GM12878 (cell line): ENCODE data around the gene TGFB1. TPM values are rescaled to one million over a fixed set of nuclear protein-coding genes. Genes with fewer than 3 reads are reported as not detected.

Experiments used
- ATAC-seq: fragments of 200-7000 bp; cut with Tn5 transposase; 3 replicates; pipeline ENCODE4 v1.9.1; 2020; ENCODE audit warnings: mild to moderate bottlenecking, moderate library complexity
- BruUV-seq: library from RNA; stranded (reverse); fragments of 400-500 nt; replicated peaks from 2 replicates; lab custom pipeline; 2021; lab: Mats Ljungman, UMichigan
- CTCF ChIA-PET: fragments of 300-600 bp; sonication (Branson Sonifier 250); formaldehyde crosslinking; extraction: SDS; loops from one replicate; lab custom pipeline; 2021; ENCODE audit warnings: inconsistent platforms; lab: Yijun Ruan, JAX
- POLR2A ChIA-PET: fragments of 350-600 bp; formaldehyde crosslinking; extraction: SDS; loops from one replicate; lab custom pipeline; 2021; ENCODE audit warnings: inconsistent platforms; lab: Charles Lee
- RAD21 ChIA-PET: fragments of 300-600 bp; sonication (Branson Sonifier 250); formaldehyde crosslinking; loops from one replicate; lab custom pipeline; 2023; ENCODE audit warnings: antibody characterized with exemption; ENCODE audit not compliant: unreplicated experiment; lab: Charles Lee
- SMC1A ChIA-PET: fragments of 300-600 bp; sonication (Branson Sonifier 250); formaldehyde crosslinking; loops from one replicate; lab custom pipeline; 2023; ENCODE audit not compliant: unreplicated experiment, uncharacterized antibody; lab: Charles Lee
- DNase-seq: peaks from one replicate; pipeline ENCODE4 v3.0.0-alpha.2; 2011; ENCODE audit warnings: low read depth, low spot score
- FAIRE-seq: peaks from 3 replicates; lab custom pipeline; 2011; peaks lifted over from hg19 to GRCh38; lab: Jason Lieb, UNC
- H2AFZ ChIP-seq: 2 replicates; pipeline ENCODE4 v1.6.0; 2011; ENCODE audit warnings: low read depth, low read length, control low read depth; ENCODE audit not compliant: control insufficient read depth
- H3K27ac ChIP-seq: 2 replicates; pipeline ENCODE4 v1.5.1; 2011; ENCODE audit warnings: control low read depth; ENCODE audit not compliant: control insufficient read depth, insufficient read depth
- H3K27me3 ChIP-seq, 2 experiments: replicated peaks in 1 of 2; 2 replicates each; pipeline versions ENCODE4 v1.6.0 to v1.6.1; 2011; ENCODE audit warnings: low read length in 1 of 2; ENCODE audit not compliant: control insufficient read depth in 2 of 2, insufficient read depth in 2 of 2
- H3K36me3 ChIP-seq, 2 experiments: 2 replicates each; pipeline ENCODE4 v1.5.1; 2011; ENCODE audit warnings: low read length in 1 of 2; ENCODE audit not compliant: control insufficient read depth in 2 of 2, insufficient read depth in 2 of 2
- H3K4me1 ChIP-seq: 2 replicates; pipeline ENCODE4 v1.6.1; 2011; ENCODE audit warnings: mild to moderate bottlenecking, low read length, moderate library complexity, mixed read lengths; ENCODE audit not compliant: control insufficient read depth, insufficient read depth
- H3K4me2 ChIP-seq: 2 replicates; pipeline ENCODE4 v1.6.0; 2011; ENCODE audit warnings: control low read depth; ENCODE audit not compliant: control insufficient read depth, insufficient read depth
- H3K4me3 ChIP-seq: fragments of 200-600 bp; sonication (generic); 2 replicates; pipeline ENCODE4 v1.5.1; 2016
- H3K79me2 ChIP-seq: 2 replicates; pipeline ENCODE4 v1.6.0; 2011; ENCODE audit warnings: low read length; ENCODE audit not compliant: control insufficient read depth, insufficient read depth
- H3K9ac ChIP-seq: 2 replicates; pipeline ENCODE4 v1.8.0; 2011; ENCODE audit warnings: low read length, control low read depth, mixed read lengths; ENCODE audit not compliant: control insufficient read depth, insufficient read depth
- H3K9me3 ChIP-seq: replicated peaks from 3 replicates; pipeline ENCODE4 v1.5.1; 2011; ENCODE audit warnings: mild to moderate bottlenecking, low read length; ENCODE audit not compliant: control insufficient read depth, insufficient read depth
- H4K20me1 ChIP-seq: 2 replicates; pipeline ENCODE4 v1.6.0; 2011; ENCODE audit not compliant: control insufficient read depth, insufficient read depth
- BCL11A ChIP-seq: IDR thresholded peaks from 2 replicates; pipeline ENCODE4 v1.6.1; 2011; ENCODE audit warnings: low read depth, low read length
- IKZF2 ChIP-seq, 2 experiments: fragments of 450-650 bp; IDR thresholded peaks; 2 replicates each; pipeline ENCODE4 v1.6.1; 2017; ENCODE audit warnings: mild to moderate bottlenecking in 2 of 2, moderate library complexity in 2 of 2
- JUNB ChIP-seq: IDR thresholded peaks from 2 replicates; pipeline ENCODE4 v1.6.1; 2016; ENCODE audit warnings: antibody characterized with exemption, mild to moderate bottlenecking
- KAT2A ChIP-seq: conservative IDR thresholded peaks from 2 replicates; pipeline ENCODE4 v1.6.1; 2011; ENCODE audit warnings: low read depth, low read length; ENCODE audit not compliant: control insufficient read depth
- NRF1 ChIP-seq: conservative IDR thresholded peaks from 2 replicates; pipeline ENCODE4 v1.6.1; 2011; ENCODE audit warnings: mild to moderate bottlenecking, low read depth, low read length, improper control_type of control experiment
- PML ChIP-seq: IDR thresholded peaks from 2 replicates; pipeline ENCODE4 v1.6.1; 2012; ENCODE audit warnings: low read length, inconsistent platforms
- POLR2A ChIP-seq: IDR thresholded peaks from 2 replicates; pipeline ENCODE4 v1.6.1; 2011; ENCODE audit warnings: low read depth, mild to moderate bottlenecking, low read length
- RAD21 ChIP-seq: IDR thresholded peaks from 2 replicates; pipeline ENCODE4 v1.6.1; 2011; ENCODE audit warnings: mild to moderate bottlenecking, low read depth, low read length, moderate library complexity; ENCODE audit not compliant: insufficient read depth
- ZNF274 ChIP-seq: IDR thresholded peaks from one replicate; pipeline ENCODE4 v1.8.0; 2011; ENCODE audit not compliant: insufficient read length, insufficient read depth
- WGBS: methylation state at CpG from one replicate; pipeline ENCODE4 v1.1.6; 2016; ENCODE audit warnings: low lambda C conversion rate; ENCODE audit not compliant: insufficient replicate concordance, insufficient coverage; ENCODE audit errors: missing lambda C conversion rate; 5-methylcytosine and 5-hydroxymethylcytosine counted together
- in situ Hi-C: fragments of 300-500 bp; cut with MboI; formaldehyde crosslinking; loops from 9 replicates; pipeline ENCODE4 v1.14.3; 2018; ENCODE audit warnings: mixed read lengths
- intact Hi-C: fragments of 100-400 bp; cut with micrococcal nuclease; formaldehyde crosslinking; loops from one replicate; pipeline ENCODE4 v1.14.2; 2022; ENCODE audit not compliant: unreplicated experiment
- polyA plus RNA-seq, 11 experiments: library from polyadenylated mRNA; depleted of rRNA in 4 of 11; unstranded in 6 of 11; stranded (reverse) in 5 of 11; fragments of >200 nt; fragmentation: Nextera tagmentation in 4 of 11; fragmentation: Illumina TruSeq in 1 of 11; extraction: Ambion mirVana in 4 of 11; extraction: Trizol in 1 of 11; gene quantifications; 1 replicate in 1 of 11; 2 replicates in 10 of 11; pipeline versions ENCODE4 v1.2.1 to v1.2.3, GENCODE V29; 2011 to 2016; ENCODE audit warnings: inconsistent platforms in 2 of 11, missing spikeins in 2 of 11, low read depth in 1 of 11
- total RNA-seq, 4 experiments: library from RNA; depleted of rRNA in 3 of 4; stranded (reverse); fragments of >200 nt in 3 of 4; fragmentation: Illumina TruSeq in 1 of 4; extraction: Trizol in 1 of 4; gene quantifications; 2 replicates each; pipeline versions ENCODE4 v1.2.1 to v1.2.3, GENCODE V29; 2013 to 2021
- TF ChIP-seq, protein P1 (sequence below): fragments of 450-650 bp; IDR thresholded peaks from 2 replicates; pipeline ENCODE4 v1.6.1; 2016; ENCODE audit warnings: mild to moderate bottlenecking, moderate library complexity, borderline replicate concordance
- TF ChIP-seq, protein P2 (sequence below): IDR thresholded peaks from 2 replicates; pipeline ENCODE4 v1.6.1; 2011; ENCODE audit warnings: low read depth, mild to moderate bottlenecking, low read length, moderate library complexity, borderline replicate concordance; ENCODE audit errors: extremely low read depth
- TF ChIP-seq, protein P3 (sequence below): fragments of 450-650 bp; formaldehyde crosslinking; IDR thresholded peaks from 2 replicates; pipeline ENCODE4 v1.4.0; 2020; ENCODE audit warnings: mild to moderate bottlenecking, moderate library complexity
- TF ChIP-seq, protein P4 (sequence below): IDR thresholded peaks from 2 replicates; pipeline ENCODE4 v1.6.1; 2011; ENCODE audit warnings: mild to moderate bottlenecking, low read depth, low read length, moderate library complexity; ENCODE audit not compliant: insufficient replicate concordance

The TGFB1 gene
- total and polyA plus RNA-seq, 10 of the 15 experiments (the other 5 are each of a cell fraction or from before 2014, with no cell fraction given) = 0.23 to 120 (median 10.9) TPM

DNA sequence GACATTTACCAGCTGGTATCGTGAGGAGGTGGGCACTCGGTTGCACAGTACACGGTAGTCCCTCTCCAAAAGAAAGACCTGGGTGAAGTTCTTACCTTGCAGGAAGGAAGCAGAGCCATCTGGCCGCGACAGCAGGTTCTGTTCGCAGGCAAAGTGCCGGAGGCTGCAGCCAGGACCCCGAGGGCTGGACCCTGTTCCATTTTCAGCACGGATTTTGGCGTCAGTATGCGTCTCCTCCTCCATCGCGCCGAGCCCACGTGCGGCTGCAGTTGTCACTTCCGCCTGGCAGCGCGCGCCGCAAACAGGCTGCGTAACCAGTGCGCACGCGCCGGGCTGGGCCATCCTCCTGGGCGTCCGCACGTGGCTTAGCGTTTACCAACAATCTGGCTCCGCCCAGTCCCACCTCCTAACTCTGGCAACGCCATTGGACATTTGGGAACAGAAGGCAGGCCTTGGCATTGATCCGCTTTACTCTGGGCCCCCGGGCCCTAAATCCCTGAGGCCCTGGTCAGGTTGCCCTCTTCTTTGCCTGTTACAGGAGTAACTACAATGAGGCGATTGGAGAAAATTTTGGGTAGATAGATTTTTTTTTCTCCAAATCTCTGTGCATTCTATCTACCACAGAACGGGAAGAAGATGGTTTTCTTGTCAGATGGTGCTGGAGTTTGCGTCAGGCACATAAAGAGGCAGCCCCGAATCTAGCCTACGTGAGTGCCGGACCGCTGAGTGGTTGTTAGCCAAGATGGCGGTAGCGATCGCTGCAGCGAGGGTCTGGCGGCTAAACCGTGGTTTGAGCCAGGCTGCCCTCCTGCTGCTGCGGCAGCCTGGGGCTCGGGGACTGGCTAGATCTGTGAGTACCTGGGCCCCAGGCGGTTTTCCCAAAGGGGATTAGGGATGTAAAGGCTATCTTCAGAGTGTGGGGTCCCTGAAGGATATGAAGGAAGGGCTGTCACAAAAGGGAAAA, 43.6 kb upstream of the TGFB1 start, which contains the start of the genes BCKDHA and EXOSC5:
Gene BCKDHA, plus strand, starts transcription at position 733 of the 964 bp plus-strand sequence. Its CDS starts 10 bp downstream, at position 743.
Gene EXOSC5, minus strand, starts transcription at position 274 of the 964 bp plus-strand sequence. Its CDS starts 31 bp downstream, at position 243.
- DNase-seq (peak; percentile 99), ATAC-seq (peak; percentile 94), FAIRE-seq (peak; percentile 91)
- peaks cover 0 to 7% of the 10 kb centered on the region in 2 experiments; a peak in 1 of 4 replicates for H3K36me3 ChIP-seq
- H3K27me3 ChIP-seq = no peaks in the 10 kb centered on the region
- CTCF ChIA-PET = no interaction called here
- H4K20me1 ChIP-seq = no peaks in the 10 kb centered on the region
- peak within 1 kb of the TSS; percentile 91 for H2AFZ ChIP-seq
- H3K79me2 ChIP-seq = peaks cover 59% of the 10 kb centered on the region
- RAD21 ChIA-PET = no interaction called here
- H3K4me2 ChIP-seq = peak within 1 kb of the TSS; percentile 91
- H3K27ac ChIP-seq = peak within 1 kb of the TSS; percentile 99
- H3K9me3 ChIP-seq = no peaks in the 10 kb centered on the region
- BruUV-seq = no TSS peak
- H3K9ac ChIP-seq = peak within 1 kb of the TSS; percentile 99
- 2% methylated on average over 50 of the region's 50 CpGs for WGBS
- H3K4me3 ChIP-seq = peak within 1 kb of the TSS; percentile 80
- intact Hi-C loops = loop anchor here (1.0 to 5.0 kb wide), 3 partner anchors 33 to 135 kb away; partner anchors contain the start of genes B9D2 and HNRNPUL1
- in situ Hi-C loops = no loop called here
- SMC1A ChIA-PET = no interaction called here
- H3K4me1 ChIP-seq = peaks cover 21% of the 10 kb centered on the region
- POLR2A ChIA-PET = interaction anchor here (1.3 kb wide), 1 partner anchor 42 kb away, joined by 3 read pairs; no protein-coding TSS in a partner anchor
- TF ChIP-seq IKZF2 (IDR thresholded peaks at IDR 0.05) (no peak), BCL11A (no peak), RAD21 (no peak), POLR2A (peak; percentile 78), PML (no peak), ZNF274 (no peak), JUNB (no peak), KAT2A (no peak), NRF1 (peak; percentile 93)
- TF ChIP-seq, protein P1, sequence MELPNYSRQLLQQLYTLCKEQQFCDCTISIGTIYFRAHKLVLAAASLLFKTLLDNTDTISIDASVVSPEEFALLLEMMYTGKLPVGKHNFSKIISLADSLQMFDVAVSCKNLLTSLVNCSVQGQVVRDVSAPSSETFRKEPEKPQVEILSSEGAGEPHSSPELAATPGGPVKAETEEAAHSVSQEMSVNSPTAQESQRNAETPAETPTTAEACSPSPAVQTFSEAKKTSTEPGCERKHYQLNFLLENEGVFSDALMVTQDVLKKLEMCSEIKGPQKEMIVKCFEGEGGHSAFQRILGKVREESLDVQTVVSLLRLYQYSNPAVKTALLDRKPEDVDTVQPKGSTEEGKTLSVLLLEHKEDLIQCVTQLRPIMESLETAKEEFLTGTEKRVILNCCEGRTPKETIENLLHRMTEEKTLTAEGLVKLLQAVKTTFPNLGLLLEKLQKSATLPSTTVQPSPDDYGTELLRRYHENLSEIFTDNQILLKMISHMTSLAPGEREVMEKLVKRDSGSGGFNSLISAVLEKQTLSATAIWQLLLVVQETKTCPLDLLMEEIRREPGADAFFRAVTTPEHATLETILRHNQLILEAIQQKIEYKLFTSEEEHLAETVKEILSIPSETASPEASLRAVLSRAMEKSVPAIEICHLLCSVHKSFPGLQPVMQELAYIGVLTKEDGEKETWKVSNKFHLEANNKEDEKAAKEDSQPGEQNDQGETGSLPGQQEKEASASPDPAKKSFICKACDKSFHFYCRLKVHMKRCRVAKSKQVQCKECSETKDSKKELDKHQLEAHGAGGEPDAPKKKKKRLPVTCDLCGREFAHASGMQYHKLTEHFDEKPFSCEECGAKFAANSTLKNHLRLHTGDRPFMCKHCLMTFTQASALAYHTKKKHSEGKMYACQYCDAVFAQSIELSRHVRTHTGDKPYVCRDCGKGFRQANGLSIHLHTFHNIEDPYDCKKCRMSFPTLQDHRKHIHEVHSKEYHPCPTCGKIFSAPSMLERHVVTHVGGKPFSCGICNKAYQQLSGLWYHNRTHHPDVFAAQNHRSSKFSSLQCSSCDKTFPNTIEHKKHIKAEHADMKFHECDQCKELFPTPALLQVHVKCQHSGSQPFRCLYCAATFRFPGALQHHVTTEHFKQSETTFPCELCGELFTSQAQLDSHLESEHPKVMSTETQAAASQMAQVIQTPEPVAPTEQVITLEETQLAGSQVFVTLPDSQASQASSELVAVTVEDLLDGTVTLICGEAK = peak; percentile 63
- TF ChIP-seq, protein P2, sequence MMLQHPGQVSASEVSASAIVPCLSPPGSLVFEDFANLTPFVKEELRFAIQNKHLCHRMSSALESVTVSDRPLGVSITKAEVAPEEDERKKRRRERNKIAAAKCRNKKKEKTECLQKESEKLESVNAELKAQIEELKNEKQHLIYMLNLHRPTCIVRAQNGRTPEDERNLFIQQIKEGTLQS = peak; percentile 37; the same call in 1 of the 2 replicates
- TF ChIP-seq, protein P3, sequence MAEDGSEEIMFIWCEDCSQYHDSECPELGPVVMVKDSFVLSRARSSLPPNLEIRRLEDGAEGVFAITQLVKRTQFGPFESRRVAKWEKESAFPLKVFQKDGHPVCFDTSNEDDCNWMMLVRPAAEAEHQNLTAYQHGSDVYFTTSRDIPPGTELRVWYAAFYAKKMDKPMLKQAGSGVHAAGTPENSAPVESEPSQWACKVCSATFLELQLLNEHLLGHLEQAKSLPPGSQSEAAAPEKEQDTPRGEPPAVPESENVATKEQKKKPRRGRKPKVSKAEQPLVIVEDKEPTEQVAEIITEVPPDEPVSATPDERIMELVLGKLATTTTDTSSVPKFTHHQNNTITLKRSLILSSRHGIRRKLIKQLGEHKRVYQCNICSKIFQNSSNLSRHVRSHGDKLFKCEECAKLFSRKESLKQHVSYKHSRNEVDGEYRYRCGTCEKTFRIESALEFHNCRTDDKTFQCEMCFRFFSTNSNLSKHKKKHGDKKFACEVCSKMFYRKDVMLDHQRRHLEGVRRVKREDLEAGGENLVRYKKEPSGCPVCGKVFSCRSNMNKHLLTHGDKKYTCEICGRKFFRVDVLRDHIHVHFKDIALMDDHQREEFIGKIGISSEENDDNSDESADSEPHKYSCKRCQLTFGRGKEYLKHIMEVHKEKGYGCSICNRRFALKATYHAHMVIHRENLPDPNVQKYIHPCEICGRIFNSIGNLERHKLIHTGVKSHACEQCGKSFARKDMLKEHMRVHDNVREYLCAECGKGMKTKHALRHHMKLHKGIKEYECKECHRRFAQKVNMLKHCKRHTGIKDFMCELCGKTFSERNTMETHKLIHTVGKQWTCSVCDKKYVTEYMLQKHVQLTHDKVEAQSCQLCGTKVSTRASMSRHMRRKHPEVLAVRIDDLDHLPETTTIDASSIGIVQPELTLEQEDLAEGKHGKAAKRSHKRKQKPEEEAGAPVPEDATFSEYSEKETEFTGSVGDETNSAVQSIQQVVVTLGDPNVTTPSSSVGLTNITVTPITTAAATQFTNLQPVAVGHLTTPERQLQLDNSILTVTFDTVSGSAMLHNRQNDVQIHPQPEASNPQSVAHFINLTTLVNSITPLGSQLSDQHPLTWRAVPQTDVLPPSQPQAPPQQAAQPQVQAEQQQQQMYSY (CRISPR knock-in tag) = no peak
- TF ChIP-seq, protein P4, sequence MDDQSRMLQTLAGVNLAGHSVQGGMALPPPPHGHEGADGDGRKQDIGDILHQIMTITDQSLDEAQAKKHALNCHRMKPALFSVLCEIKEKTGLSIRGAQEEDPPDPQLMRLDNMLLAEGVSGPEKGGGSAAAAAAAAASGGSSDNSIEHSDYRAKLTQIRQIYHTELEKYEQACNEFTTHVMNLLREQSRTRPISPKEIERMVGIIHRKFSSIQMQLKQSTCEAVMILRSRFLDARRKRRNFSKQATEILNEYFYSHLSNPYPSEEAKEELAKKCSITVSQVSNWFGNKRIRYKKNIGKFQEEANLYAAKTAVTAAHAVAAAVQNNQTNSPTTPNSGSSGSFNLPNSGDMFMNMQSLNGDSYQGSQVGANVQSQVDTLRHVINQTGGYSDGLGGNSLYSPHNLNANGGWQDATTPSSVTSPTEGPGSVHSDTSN = no peak
